NOMO-1 (cell line): ENCODE data around the gene RASA2.
"Not testable (repeated sequence)": the region's sequence is repeated elsewhere in the genome, so short reads cannot be mapped to it uniquely, and the experiment has no call there.

Source experiments
- DNase-seq, 2 experiments: peaks; one replicate each; lab custom pipeline; 2025; ENCODE audit not compliant: unreplicated experiment in 2 of 2; lab: John Stamatoyannopoulos, UW

The RASA2 gene

GRCh38 chr3:141489203-141489602, 2.4 kb downstream of the RASA2 start:
- DNase-seq, result no peak

GRCh38 chr3:141491081-141491480, 4.3 kb downstream of the RASA2 start:
- DNase-seq, result no peak

GRCh38 chr3:141491929-141492328, 5.1 kb downstream of the RASA2 start:
- DNase-seq, result no peak

- no peak for DNase-seq
These were observed 6.4 kb downstream of the RASA2 start for GRCh38 chr3:141493184-141493583.

- DNase-seq, result not testable (repeated sequence)
These were observed 10.8 kb downstream of the RASA2 start for GRCh38 chr3:141497589-141497988.

GRCh38 chr3:141498598-141499223, 11.9 kb downstream of the RASA2 start:
- DNase-seq, result peak; percentile 97 to 100

GRCh38 chr3:141499284-141499683, 12.5 kb downstream of the RASA2 start:
- no peak for DNase-seq

GRCh38 chr3:141499965-141500364, 13.1 kb downstream of the RASA2 start:
- no peak for DNase-seq

GRCh38 chr3:141500397-141500796, 13.6 kb downstream of the RASA2 start:
- no peak for DNase-seq

GRCh38 chr3:141505166-141505565, 18.3 kb downstream of the RASA2 start:
- no peak for DNase-seq

GRCh38 chr3:141506071-141506470, 19.2 kb downstream of the RASA2 start:
- no peak for DNase-seq

GRCh38 chr3:141507392-141508066, 20.7 kb downstream of the RASA2 start:
- DNase-seq, result peak; percentile 32 to 62

- DNase-seq, result no peak
These were observed 21.2 kb downstream of the RASA2 start for GRCh38 chr3:141508067-141508436.

- peak; percentile 84 to 94 for DNase-seq
These were observed 24.5 kb downstream of the RASA2 start for GRCh38 chr3:141511361-141511760.

GRCh38 chr3:141514382-141514781, 27.6 kb downstream of the RASA2 start:
- DNase-seq, result no peak

GRCh38 chr3:141519587-141519986, 32.8 kb downstream of the RASA2 start:
- no peak for DNase-seq

- DNase-seq, result no peak
These were observed 35.0 kb downstream of the RASA2 start for GRCh38 chr3:141521781-141522180.

- no peak for DNase-seq
These were observed 37.0 kb downstream of the RASA2 start for GRCh38 chr3:141523615-141524375.

GRCh38 chr3:141524988-141525387, 38.2 kb downstream of the RASA2 start:
- peak in 1 of 2 experiments; percentile 45 for DNase-seq

GRCh38 chr3:141525814-141526213, 39.0 kb downstream of the RASA2 start:
- no peak for DNase-seq

- DNase-seq, result no peak
These were observed 39.9 kb downstream of the RASA2 start for GRCh38 chr3:141526709-141527108.

GRCh38 chr3:141528800-141529199, 42.0 kb downstream of the RASA2 start:
- peak in 1 of 2 experiments; percentile 53 for DNase-seq
